OCI-LY7 (cell line): ENCODE measurements around the gene CADM2. TPM values are rescaled to one million over a fixed set of nuclear protein-coding genes. Genes with fewer than 3 reads are reported as not detected.

Experiments used
- BruUV-seq: library from RNA; stranded (reverse); fragments of 400-500 nt; replicated peaks from 2 replicates; lab custom pipeline; 2021; lab: Mats Ljungman, UMichigan
- CTCF ChIA-PET: fragments of 300-600 bp; sonication (Branson Sonifier 250); formaldehyde crosslinking; loops from one replicate; lab custom pipeline; 2022; ENCODE audit warnings: antibody characterized with exemption; ENCODE audit not compliant: unreplicated experiment; lab: Charles Lee
- POLR2A ChIA-PET: fragments of 300-600 bp; sonication (Branson Sonifier 250); formaldehyde crosslinking; loops from one replicate; lab custom pipeline; 2022; ENCODE audit warnings: antibody characterized with exemption; lab: Charles Lee
- DNase-seq: peaks from one replicate; pipeline ENCODE4 v3.0.0-alpha.2; 2015; ENCODE audit warnings: low spot score
- H2AFZ ChIP-seq: fragments of 200-600 bp; sonication (generic), shearing (Covaris generic); 2 replicates; pipeline ENCODE4 v1.6.1; 2014; ENCODE audit warnings: mild to moderate bottlenecking, antibody characterized with exemption, low read length, moderate library complexity
- H3K27ac ChIP-seq: fragments of 200-600 bp; sonication (generic); 2 replicates; pipeline ENCODE4 v1.5.1; 2014; ENCODE audit warnings: mixed run types, low read depth, mild to moderate bottlenecking, moderate library complexity, low read length, inconsistent platforms; ENCODE audit not compliant: poor library complexity, severe bottlenecking
- H3K36me3 ChIP-seq: fragments of 200-600 bp; sonication (generic); 2 replicates; pipeline ENCODE4 v1.6.1; 2014; ENCODE audit warnings: mild to moderate bottlenecking, antibody characterized with exemption, low read length, moderate library complexity, mixed read lengths; ENCODE audit not compliant: insufficient read depth
- H3K4me1 ChIP-seq: fragments of 200-600 bp; sonication (generic); 2 replicates; pipeline ENCODE4 v1.5.1; 2014; ENCODE audit warnings: mild to moderate bottlenecking, low read length; ENCODE audit not compliant: insufficient read depth, poor library complexity, severe bottlenecking
- H3K4me2 ChIP-seq: fragments of 200-600 bp; sonication (generic); 2 replicates; pipeline ENCODE4 v1.6.1; 2014; ENCODE audit warnings: mild to moderate bottlenecking, low read length
- H3K4me3 ChIP-seq: fragments of 200-600 bp; sonication (generic); 2 replicates; pipeline ENCODE4 v1.5.1; 2014; ENCODE audit warnings: mild to moderate bottlenecking, low read depth, low read length; ENCODE audit not compliant: poor library complexity, severe bottlenecking
- H3K79me2 ChIP-seq: fragments of 200-600 bp; sonication (generic); 2 replicates; pipeline ENCODE4 v1.6.1; 2016; ENCODE audit warnings: low read depth, mild to moderate bottlenecking, low read length, moderate library complexity, mixed read lengths; ENCODE audit not compliant: insufficient read depth
- H3K9me2 ChIP-seq: fragments of 200-600 bp; sonication (generic); 2 replicates; pipeline ENCODE4 v1.6.1; 2016; ENCODE audit warnings: mild to moderate bottlenecking, low read length, mixed read lengths; ENCODE audit not compliant: insufficient read depth
- H3K9me3 ChIP-seq: fragments of 200-600 bp; sonication (generic); 2 replicates; pipeline ENCODE4 v1.6.1; 2014; ENCODE audit warnings: mild to moderate bottlenecking, mixed run types, low read length, mixed read lengths
- H4K20me1 ChIP-seq: fragments of 200-600 bp; sonication (generic); 2 replicates; pipeline ENCODE4 v1.6.1; 2014; ENCODE audit warnings: mild to moderate bottlenecking, antibody characterized with exemption, low read length, moderate library complexity, mixed read lengths; ENCODE audit not compliant: insufficient read depth
- CTCF ChIP-seq: fragments of 200-600 bp; sonication (generic); conservative IDR thresholded peaks from 2 replicates; pipeline ENCODE4 v1.5.1; 2014; ENCODE audit warnings: mild to moderate bottlenecking, antibody characterized with exemption, low read length, moderate library complexity, mixed read lengths
- EZH2phosphoT487 ChIP-seq: fragments of 200-600 bp; sonication (generic); IDR thresholded peaks from 2 replicates; pipeline ENCODE4 v1.6.1; 2018; ENCODE audit warnings: low read depth, borderline replicate concordance, mild to moderate bottlenecking, mixed run types, antibody characterized with exemption, low read length, moderate library complexity, mixed read lengths
- intact Hi-C: fragments of 100-400 bp; cut with micrococcal nuclease; formaldehyde crosslinking; loops from one replicate; pipeline ENCODE4 v1.10.0; 2022; ENCODE audit not compliant: unreplicated experiment
- total RNA-seq, 2 experiments: library from RNA; depleted of rRNA in 1 of 2; stranded (reverse); fragments of >200 nt in 1 of 2; shearing (Covaris generic) in 1 of 2; gene quantifications; 2 replicates each; pipeline ENCODE4 v1.2.3, GENCODE V29; 2014 to 2022

The CADM2 gene
- total RNA-seq, 2 experiments from 2014 or later = not detected

GRCh38 chr3:85330071-85330470 is 371.3 kb downstream of the CADM2 start:
- Histone ChIP-seq H3K79me2 (no peaks in the 10 kb centered on the region), H4K20me1 (no peaks in the 10 kb centered on the region), H3K4me3 (no peak overlapping the region), H3K4me1 (no peaks in the 10 kb centered on the region), H3K4me2 (no peak overlapping the region), H3K9me2 (no peaks in the 10 kb centered on the region), H2AFZ (no peak overlapping the region), H3K36me3 (no peaks in the 10 kb centered on the region), H3K9me3 (no peaks in the 10 kb centered on the region), H3K27ac (no peak overlapping the region)
- no peak for DNase-seq
- TF ChIP-seq CTCF (no peak), EZH2phosphoT487 (no peak)
- no TSS peak for BruUV-seq
- ChIA-PET POLR2A (no interaction called here), CTCF (no interaction called here)
- intact Hi-C loops = no loop called here

GRCh38 chr3:85337895-85338294 is 379.1 kb downstream of the CADM2 start:
- no TSS peak for BruUV-seq
- Histone ChIP-seq H3K4me2 (no peak overlapping the region), H3K4me3 (no peak overlapping the region), H3K79me2 (no peaks in the 10 kb centered on the region), H2AFZ (no peak overlapping the region), H3K4me1 (no peaks in the 10 kb centered on the region), H3K9me2 (no peaks in the 10 kb centered on the region), H3K27ac (no peak overlapping the region), H3K9me3 (no peaks in the 10 kb centered on the region), H3K36me3 (no peaks in the 10 kb centered on the region), H4K20me1 (no peaks in the 10 kb centered on the region)
- ChIA-PET CTCF (no interaction called here), POLR2A (no interaction called here)
- TF ChIP-seq EZH2phosphoT487 (no peak), CTCF (no peak)
- no peak for DNase-seq
- intact Hi-C loops = no loop called here

GRCh38 chr3:85342915-85343314 is 384.1 kb downstream of the CADM2 start:
- H3K36me3 ChIP-seq = no peaks in the 10 kb centered on the region
- no peak overlapping the region for H3K4me2 ChIP-seq
- peak; percentile 2 for DNase-seq
- TF ChIP-seq EZH2phosphoT487 (no peak), CTCF (peak; percentile 60)
- H3K79me2 ChIP-seq = no peaks in the 10 kb centered on the region
- intact Hi-C loops = no loop called here
- POLR2A ChIA-PET = no interaction called here
- no peak overlapping the region for H3K27ac ChIP-seq
- H3K9me3 ChIP-seq = no peaks in the 10 kb centered on the region
- H3K9me2 ChIP-seq = no peaks in the 10 kb centered on the region
- H2AFZ ChIP-seq = no peak overlapping the region
- H3K4me1 ChIP-seq = no peaks in the 10 kb centered on the region
- no peak overlapping the region for H3K4me3 ChIP-seq
- no peaks in the 10 kb centered on the region for H4K20me1 ChIP-seq
- BruUV-seq = no TSS peak
- CTCF ChIA-PET = no interaction called here
